ENCODE measurements around the gene PARD6G.

PARD6G gene

GRCh38 chr18:80108739-80109675, 138.3 kb downstream of the PARD6G start, which contains the start of gene ADNP2:
Gene ADNP2 (plus strand): TSS chr18:80109262. CDS start chr18:80117543, 8,281 bp downstream.
- DNase-seq (ENCODE audit: low read depth in 3 of 3) = peak; percentile 48 to 75 (median 72)

- DNase-seq (ENCODE audit: low read depth in 3 of 3) = no peak
Measured at GRCh38 chr18:80108121-80108536, 139.2 kb downstream of the PARD6G start.

- no peak for DNase-seq (ENCODE audit: low read depth in 3 of 3)
Measured at GRCh38 chr18:80107426-80107825, 139.9 kb downstream of the PARD6G start.

Data from stimulated activated CD4-positive, alpha-beta T cell treated with anti-CD3 and anti-CD28 coated beads, TNF-alpha, amount 100 ng/mL, for 4 hours (primary cell).